Natural killer cell treated with Interleukin-12 subunit alpha and Interleukin-12 subunit beta and Interleukin-15 and Interleukin-18, amount 100 ng/mL, for 72 hours (primary cell): ENCODE data around the gene ARHGEF40. TPM values are rescaled to one million over a fixed set of nuclear protein-coding genes. Genes with fewer than 3 reads are reported as not detected.

ENCODE experiments used
- total RNA-seq, 2 donors: library from RNA; stranded (reverse); gene quantifications; one replicate each; pipeline ENCODE4 v1.2.3, GENCODE V29; 2022

Gene ARHGEF40
- total RNA-seq, 2 donors from 2014 or later = 0.36 to 0.75 TPM

Other genes with a start within 250 kb of the ARHGEF40 start
- not detected for gene RNASE3, start 178.9 kb upstream of the ARHGEF40 start, total RNA-seq
- not detected for gene RNASE2, start 114.8 kb upstream of the ARHGEF40 start, total RNA-seq
- gene METTL17, start 80.3 kb upstream of the ARHGEF40 start, total RNA-seq = 100 to 1,000 TPM in 1 of 2 donors, 10 to 100 TPM in 1; 70.5 to 101 TPM
- under 1 TPM in 1 of 2 donors, not detected in 1; 0.53 TPM for gene SLC39A2, start 71.0 kb upstream of the ARHGEF40 start, total RNA-seq
- 1 to 10 TPM; 1.9 to 3.1 TPM for gene NDRG2, start 45.2 kb upstream of the ARHGEF40 start, total RNA-seq
- not detected for gene TPPP2, start 40.1 kb upstream of the ARHGEF40 start, total RNA-seq
- gene RNASE13, start 35.5 kb upstream of the ARHGEF40 start, total RNA-seq = not detected
- not detected for gene RNASE7, start 27.9 kb upstream of the ARHGEF40 start, total RNA-seq
- gene RNASE8, start 12.5 kb upstream of the ARHGEF40 start, total RNA-seq = not detected
- gene ZNF219, start 28.4 kb downstream of the ARHGEF40 start, total RNA-seq = 1 to 10 TPM; 4.5 to 9.5 TPM
- not detected for gene TMEM253, start 30.8 kb downstream of the ARHGEF40 start, total RNA-seq
- not detected for gene OR5AU1, start 85.8 kb downstream of the ARHGEF40 start, total RNA-seq
- gene HNRNPC, start 199.1 kb downstream of the ARHGEF40 start, total RNA-seq = 100 to 1,000 TPM; 834 to 917 TPM
- under 1 TPM in 1 of 2 donors, not detected in 1; 0.17 TPM for gene RPGRIP1, start 209.8 kb downstream of the ARHGEF40 start, total RNA-seq